HEK293 (cell line): ENCODE data around the gene HEATR5A.

ENCODE experiments used
- CTCF ChIA-PET: fragments of 350-600 bp; formaldehyde crosslinking; extraction: SDS; loops from one replicate; lab custom pipeline; 2021; ENCODE audit warnings: antibody characterized with exemption; lab: Yijun Ruan, JAX
- POLR2A ChIA-PET: fragments of 300-600 bp; formaldehyde crosslinking; extraction: SDS; loops from one replicate; lab custom pipeline; 2020; ENCODE audit warnings: antibody characterized with exemption, inconsistent platforms; lab: Yijun Ruan, JAX
- H3K27ac ChIP-seq: fragments of 200-500 bp; sonication (Bioruptor generic); 2 replicates; pipeline ENCODE4 v1.5.1; 2014; ENCODE audit warnings: low read depth, low read length, control low read depth, inconsistent platforms; ENCODE audit errors: extremely low read depth
- H3K36me3 ChIP-seq, 2 experiments: fragments of 200-500 bp in 1 of 2; sonication (Bioruptor generic) in 1 of 2; 1 replicate in 1 of 2; 2 replicates in 1 of 2; pipeline ENCODE4 v1.5.1; 2014 to 2017; ENCODE audit warnings: inconsistent platforms in 2 of 2, low read length in 2 of 2; ENCODE audit not compliant: control insufficient read depth in 2 of 2, insufficient read depth in 1 of 2
- H3K4me1 ChIP-seq: fragments of 200-500 bp; sonication (Bioruptor generic); 2 replicates; pipeline ENCODE4 v1.5.1; 2014; ENCODE audit warnings: mild to moderate bottlenecking, low read length, inconsistent platforms; ENCODE audit not compliant: control insufficient read depth, insufficient read depth
- H3K4me3 ChIP-seq: 2 replicates; pipeline ENCODE4 v1.5.1; 2011; ENCODE audit warnings: low read depth, mild to moderate bottlenecking, control low read depth, low read length, moderate library complexity
- H3K9me3 ChIP-seq: fragments of 200-500 bp; sonication (Bioruptor generic); 2 replicates; pipeline ENCODE4 v1.5.1; 2014; ENCODE audit warnings: low read depth, low read length, inconsistent platforms; ENCODE audit not compliant: control insufficient read depth, insufficient read depth
- BCL11A ChIP-seq: fragments of 450-650 bp; formaldehyde crosslinking; IDR thresholded peaks from 2 replicates; pipeline ENCODE4 v1.5.1; 2016; ENCODE audit warnings: low read depth, missing biosample characterization, missing genetic modification characterization
- GLIS2 ChIP-seq: fragments of 450-650 bp; formaldehyde crosslinking; IDR thresholded peaks from 2 replicates; pipeline ENCODE4 v1.5.1; 2016; ENCODE audit warnings: missing biosample characterization, missing genetic modification characterization
- IKZF3 ChIP-seq: fragments of 450-650 bp; IDR thresholded peaks from 2 replicates; pipeline ENCODE4 v1.5.0; 2018; ENCODE audit warnings: missing biosample characterization, mild to moderate bottlenecking, missing genetic modification characterization, moderate library complexity
- KLF1 ChIP-seq: fragments of 450-650 bp; formaldehyde crosslinking; IDR thresholded peaks from 2 replicates; pipeline ENCODE4 v1.5.1; 2016; ENCODE audit warnings: missing biosample characterization, missing genetic modification characterization
- KLF17 ChIP-seq: fragments of 450-650 bp; formaldehyde crosslinking; IDR thresholded peaks from 2 replicates; pipeline ENCODE4 v1.5.1; 2016; ENCODE audit warnings: missing biosample characterization, missing genetic modification characterization
- PATZ1 ChIP-seq: fragments of 450-650 bp; formaldehyde crosslinking; IDR thresholded peaks from 2 replicates; pipeline ENCODE4 v1.5.1; 2016; ENCODE audit warnings: missing biosample characterization, missing genetic modification characterization
- YY1 ChIP-seq: fragments of 450-650 bp; formaldehyde crosslinking; IDR thresholded peaks from 2 replicates; pipeline ENCODE4 v1.5.1; 2018; ENCODE audit warnings: missing biosample characterization, missing genetic modification characterization
- ZBTB26 ChIP-seq: fragments of 450-650 bp; formaldehyde crosslinking; optimal IDR thresholded peaks from 2 replicates; pipeline ENCODE3; 2016; ENCODE audit warnings: missing biosample characterization, mild to moderate bottlenecking, missing genetic modification characterization
- ZNF121 ChIP-seq: fragments of 450-650 bp; formaldehyde crosslinking; IDR thresholded peaks from 2 replicates; pipeline ENCODE4 v1.5.1; 2016; ENCODE audit warnings: missing biosample characterization, missing genetic modification characterization
- ZNF133 ChIP-seq: fragments of 450-650 bp; formaldehyde crosslinking; IDR thresholded peaks from 2 replicates; pipeline ENCODE4 v1.5.1; 2016; ENCODE audit warnings: missing biosample characterization, missing genetic modification characterization
- ZNF18 ChIP-seq: fragments of 450-650 bp; formaldehyde crosslinking; IDR thresholded peaks from 2 replicates; pipeline ENCODE4 v1.5.1; 2016; ENCODE audit warnings: missing biosample characterization, missing genetic modification characterization
- ZNF184 ChIP-seq: fragments of 450-650 bp; IDR thresholded peaks from 2 replicates; pipeline ENCODE4 v1.5.1; 2018; ENCODE audit warnings: missing biosample characterization, mild to moderate bottlenecking, missing genetic modification characterization
- ZNF2 ChIP-seq: fragments of 450-650 bp; formaldehyde crosslinking; IDR thresholded peaks from 2 replicates; pipeline ENCODE4 v1.5.1; 2016; ENCODE audit warnings: missing biosample characterization, missing genetic modification characterization
- ZNF223 ChIP-seq: fragments of 450-650 bp; formaldehyde crosslinking; IDR thresholded peaks from 2 replicates; pipeline ENCODE4 v1.5.1; 2016; ENCODE audit warnings: missing biosample characterization, missing genetic modification characterization
- ZNF280D ChIP-seq: fragments of 450-650 bp; formaldehyde crosslinking; IDR thresholded peaks from 2 replicates; pipeline ENCODE4 v1.5.1; 2016; ENCODE audit warnings: missing biosample characterization, missing genetic modification characterization
- ZNF571 ChIP-seq: fragments of 450-650 bp; formaldehyde crosslinking; IDR thresholded peaks from 2 replicates; pipeline ENCODE4 v1.5.0; 2017; ENCODE audit warnings: missing biosample characterization, missing genetic modification characterization
- ZNF629 ChIP-seq: fragments of 450-650 bp; formaldehyde crosslinking; IDR thresholded peaks from 2 replicates; pipeline ENCODE4 v1.5.1; 2017; ENCODE audit warnings: missing biosample characterization, missing genetic modification characterization
- ZNF658 ChIP-seq: fragments of 450-650 bp; formaldehyde crosslinking; IDR thresholded peaks from 2 replicates; pipeline ENCODE4; 2016; ENCODE audit warnings: missing biosample characterization, missing genetic modification characterization
- ZNF692 ChIP-seq: fragments of 450-650 bp; formaldehyde crosslinking; IDR thresholded peaks from 2 replicates; pipeline ENCODE4 v1.5.1; 2016; ENCODE audit warnings: missing biosample characterization, missing genetic modification characterization
- ZNF701 ChIP-seq: fragments of 450-650 bp; formaldehyde crosslinking; IDR thresholded peaks from 2 replicates; pipeline ENCODE4 v1.5.1; 2016; ENCODE audit warnings: missing biosample characterization, missing genetic modification characterization
- ZNF791 ChIP-seq: fragments of 450-650 bp; formaldehyde crosslinking; IDR thresholded peaks from 2 replicates; pipeline ENCODE4 v1.5.1; 2016; ENCODE audit warnings: missing biosample characterization, missing genetic modification characterization
- ZSCAN18 ChIP-seq: fragments of 450-650 bp; formaldehyde crosslinking; IDR thresholded peaks from 2 replicates; pipeline ENCODE4 v1.5.1; 2016; ENCODE audit warnings: missing biosample characterization, missing genetic modification characterization
- ZSCAN4 ChIP-seq: fragments of 450-650 bp; formaldehyde crosslinking; IDR thresholded peaks from 2 replicates; pipeline ENCODE4 v1.5.1; 2017; ENCODE audit warnings: missing biosample characterization, missing genetic modification characterization

The HEATR5A gene

GRCh38 chr14:31440280-31440679, 19.9 kb upstream of the HEATR5A start (continued):
- no peak for TF ChIP-seq ZNF692 (tag by site-specific recombination)
- TF ChIP-seq ZNF184 (tag by site-specific recombination) = no peak
- TF ChIP-seq ZNF791 (tag by site-specific recombination) = no peak
- no peak for TF ChIP-seq BCL11A
- no peak for TF ChIP-seq KLF1 (tag by site-specific recombination)
- TF ChIP-seq ZNF18 (tag by site-specific recombination) = no peak
- no peak for TF ChIP-seq ZNF658 (tag by site-specific recombination)
- TF ChIP-seq KLF17 = no peak

- no peaks in the 10 kb centered on the region for H3K4me1 ChIP-seq
- H3K9me3 ChIP-seq = no peaks in the 10 kb centered on the region
- ChIA-PET POLR2A (interaction anchor here (1.4 kb wide), 1 partner anchor 19 kb away, joined by 3 read pairs; the partner anchor contains the start of gene HEATR5A), CTCF (no interaction called here)
- no peak overlapping the region for H3K4me3 ChIP-seq
- TF ChIP-seq ZNF133 (tag by site-specific recombination) (no peak), ZSCAN4 (tag by site-specific recombination) (no peak), ZSCAN18 (tag by site-specific recombination) (no peak), ZNF2 (tag by site-specific recombination) (no peak), GLIS2 (tag by site-specific recombination) (no peak), ZNF571 (tag by site-specific recombination) (no peak), ZNF121 (no peak), ZNF701 (tag by site-specific recombination) (no peak), ZNF629 (no peak), YY1 (tag by site-specific recombination) (no peak), ZBTB26 (tag by site-specific recombination) (no peak), PATZ1 (tag by site-specific recombination) (no peak), ZNF280D (tag by site-specific recombination) (no peak), ZNF223 (tag by site-specific recombination) (no peak), IKZF3 (tag by site-specific recombination) (no peak)
- H3K27ac ChIP-seq = no peak overlapping the region
- H3K36me3 ChIP-seq = no peaks in the 10 kb centered on the region
These were observed 19.2 kb upstream of the HEATR5A start for GRCh38 chr14:31439561-31439960.
